Omental fat pad (tissue), 4 donors: Measurements from ENCODE around the gene CYB561D1. TPM values are rescaled to one million over a fixed set of nuclear protein-coding genes. Genes with fewer than 3 reads are reported as not detected.
A peak's percentile ranks its signal among the peaks of the same experiment; 100 is the strongest.

Experiments
- ATAC-seq: fragments of 150-250 bp; one replicate; pipeline ENCODE4 v1.9.1; 2016; ENCODE audit warnings: mild to moderate bottlenecking, moderate library complexity; ENCODE audit not compliant: low FRiP score
- DNase-seq: peaks from one replicate; pipeline ENCODE4 v3.0.0-alpha.2; 2019; ENCODE audit warnings: low spot score
- CTCF ChIP-seq, 3 donors: fragments of 450-650 bp; IDR thresholded peaks; one replicate each; pipeline ENCODE4 v1.5.1; 2016 to 2017; ENCODE audit warnings: antibody characterized with exemption in 3 of 3, mild to moderate bottlenecking in 3 of 3, moderate library complexity in 2 of 3
- total RNA-seq, 4 donors: library from RNA; depleted of rRNA; stranded (reverse); fragments of >200 nt; gene quantifications; one replicate each; pipeline ENCODE4 v1.1.0, GENCODE V29; 2016

CYB561D1 gene
- total RNA-seq, 4 donors from 2014 or later = 6.1 to 12.0 (median 8.4) TPM

GRCh38 chr1:109508873-109509175, 14.9 kb downstream of the CYB561D1 start:
- no peak for ATAC-seq
- TF ChIP-seq CTCF (IDR thresholded peaks at IDR 0.05) = no peak

GRCh38 chr1:109509176-109510134, 15.6 kb downstream of the CYB561D1 start, which contains the start of gene AMIGO1:
AMIGO1 (minus strand) TSS chr1:109509727; CDS start chr1:109508912, 815 bp downstream.
- DNase-seq (no peak), ATAC-seq (peak; percentile 81)
- TF ChIP-seq CTCF (IDR thresholded peaks at IDR 0.05) = no peak

More at GRCh38 chr1:109508873-109509175, 14.9 kb downstream of the CYB561D1 start:
- no peak for DNase-seq

GRCh38 chr1:109513110-109513710, 19.3 kb downstream of the CYB561D1 start:
- no peak for ATAC-seq
- no peak for DNase-seq
- TF ChIP-seq CTCF (IDR thresholded peaks at IDR 0.05) = no peak

- no peak for TF ChIP-seq CTCF (IDR thresholded peaks at IDR 0.05)
- DNase-seq (no peak), ATAC-seq (no peak)
Observed at GRCh38 chr1:109514846-109515245, 21.0 kb downstream of the CYB561D1 start.

GRCh38 chr1:109516872-109517271, 23.0 kb downstream of the CYB561D1 start:
- DNase-seq = no peak
- no peak for ATAC-seq
- no peak for TF ChIP-seq CTCF (IDR thresholded peaks at IDR 0.05)

- DNase-seq (no peak), ATAC-seq (no peak)
- TF ChIP-seq CTCF (IDR thresholded peaks at IDR 0.05) = no peak
Observed at GRCh38 chr1:109517337-109517736, 23.4 kb downstream of the CYB561D1 start.
